ENCODE data around the gene KCNK3.

DNA sequence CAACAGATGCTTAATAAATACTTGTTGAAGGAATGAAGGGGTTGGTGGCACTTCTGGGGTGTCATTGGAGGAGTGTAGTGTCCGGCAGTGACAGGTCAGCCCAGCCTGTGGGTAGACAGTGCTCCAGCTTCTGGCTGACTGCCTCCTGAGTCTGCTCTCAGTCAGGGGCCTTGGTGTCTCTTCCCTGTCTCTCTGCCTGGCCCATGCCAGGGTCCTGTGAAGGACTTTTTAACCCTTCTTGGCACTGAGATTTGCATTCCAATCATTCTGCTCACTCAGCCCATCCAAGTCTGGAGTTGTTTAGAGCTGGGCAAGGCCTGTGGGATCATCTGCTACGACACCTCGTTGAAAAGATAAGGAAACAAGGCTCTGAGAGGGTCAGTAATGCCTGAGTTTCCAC, 1.4 kb upstream of the KCNK3 start:
- TF ChIP-seq, protein P1, sequence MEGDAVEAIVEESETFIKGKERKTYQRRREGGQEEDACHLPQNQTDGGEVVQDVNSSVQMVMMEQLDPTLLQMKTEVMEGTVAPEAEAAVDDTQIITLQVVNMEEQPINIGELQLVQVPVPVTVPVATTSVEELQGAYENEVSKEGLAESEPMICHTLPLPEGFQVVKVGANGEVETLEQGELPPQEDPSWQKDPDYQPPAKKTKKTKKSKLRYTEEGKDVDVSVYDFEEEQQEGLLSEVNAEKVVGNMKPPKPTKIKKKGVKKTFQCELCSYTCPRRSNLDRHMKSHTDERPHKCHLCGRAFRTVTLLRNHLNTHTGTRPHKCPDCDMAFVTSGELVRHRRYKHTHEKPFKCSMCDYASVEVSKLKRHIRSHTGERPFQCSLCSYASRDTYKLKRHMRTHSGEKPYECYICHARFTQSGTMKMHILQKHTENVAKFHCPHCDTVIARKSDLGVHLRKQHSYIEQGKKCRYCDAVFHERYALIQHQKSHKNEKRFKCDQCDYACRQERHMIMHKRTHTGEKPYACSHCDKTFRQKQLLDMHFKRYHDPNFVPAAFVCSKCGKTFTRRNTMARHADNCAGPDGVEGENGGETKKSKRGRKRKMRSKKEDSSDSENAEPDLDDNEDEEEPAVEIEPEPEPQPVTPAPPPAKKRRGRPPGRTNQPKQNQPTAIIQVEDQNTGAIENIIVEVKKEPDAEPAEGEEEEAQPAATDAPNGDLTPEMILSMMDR (IDR thresholded peaks at IDR 0.05) = no peak
- no peak for TF ChIP-seq EZH2 (IDR thresholded peaks at IDR 0.05; ENCODE audit: borderline replicate concordance, insufficient read depth, low read depth, low read length, poor library complexity, severe bottlenecking)

Measured in B cell (primary cell).